Measurements from ENCODE around the gene ERMARD.

ERMARD gene

GRCh38 chr6:169792306-169793015, 41.0 kb downstream of the ERMARD start:
- TF ChIP-seq CTCF (IDR thresholded peaks at IDR 0.05; ENCODE audit: low read depth, low read length, missing control alignments), result no peak

GRCh38 chr6:169793408-169793807, 42.0 kb downstream of the ERMARD start:
- no peak for TF ChIP-seq CTCF (IDR thresholded peaks at IDR 0.05; ENCODE audit: low read depth, low read length, missing control alignments)
- no peak for DNase-seq (ENCODE audit: extremely low read depth, low read depth)

More at GRCh38 chr6:169792306-169793015, 41.0 kb downstream of the ERMARD start:
- no peak overlapping the region for H3K4me3 ChIP-seq (replicated peaks; ENCODE audit: low read depth, low read length)
- no peak for DNase-seq (ENCODE audit: extremely low read depth, low read depth)

GRCh38 chr6:169794317-169795055, 43.1 kb downstream of the ERMARD start:
- H3K4me3 ChIP-seq (replicated peaks; ENCODE audit: low read depth, low read length), result no peak overlapping the region

More at GRCh38 chr6:169793408-169793807, 42.0 kb downstream of the ERMARD start:
- H3K4me3 ChIP-seq (replicated peaks; ENCODE audit: low read depth, low read length), result no peak overlapping the region

GRCh38 chr6:169795196-169795595, 43.8 kb downstream of the ERMARD start:
- no peak for DNase-seq (ENCODE audit: extremely low read depth, low read depth)
- TF ChIP-seq CTCF (IDR thresholded peaks at IDR 0.05; ENCODE audit: low read depth, low read length, missing control alignments), result no peak
- H3K4me3 ChIP-seq (replicated peaks; ENCODE audit: low read depth, low read length), result no peak overlapping the region

More at GRCh38 chr6:169794317-169795055, 43.1 kb downstream of the ERMARD start:
- DNase-seq (ENCODE audit: extremely low read depth, low read depth), result no peak
- no peak for TF ChIP-seq CTCF (IDR thresholded peaks at IDR 0.05; ENCODE audit: low read depth, low read length, missing control alignments)

- DNase-seq (ENCODE audit: extremely low read depth, low read depth), result no peak
- TF ChIP-seq CTCF (IDR thresholded peaks at IDR 0.05; ENCODE audit: low read depth, low read length, missing control alignments), result no peak
- H3K4me3 ChIP-seq (replicated peaks; ENCODE audit: low read depth, low read length), result no peak overlapping the region
Observed at GRCh38 chr6:169798764-169799473, 47.5 kb downstream of the ERMARD start.

GRCh38 chr6:169799474-169799926, 48.1 kb downstream of the ERMARD start:
- DNase-seq (ENCODE audit: extremely low read depth, low read depth), result no peak
- TF ChIP-seq CTCF (IDR thresholded peaks at IDR 0.05; ENCODE audit: low read depth, low read length, missing control alignments), result no peak
- H3K4me3 ChIP-seq (replicated peaks; ENCODE audit: low read depth, low read length), result no peak overlapping the region
